Globus pallidus (tissue), 1 donor: ENCODE measurements around the gene NRDC.
A peak's percentile ranks its signal among the peaks of the same experiment; 100 is the strongest.

Source experiments
- DNase-seq: peaks from one replicate; pipeline ENCODE4 v3.0.0-alpha.2; 2015; ENCODE audit warnings: low spot score

Gene NRDC, protein sequence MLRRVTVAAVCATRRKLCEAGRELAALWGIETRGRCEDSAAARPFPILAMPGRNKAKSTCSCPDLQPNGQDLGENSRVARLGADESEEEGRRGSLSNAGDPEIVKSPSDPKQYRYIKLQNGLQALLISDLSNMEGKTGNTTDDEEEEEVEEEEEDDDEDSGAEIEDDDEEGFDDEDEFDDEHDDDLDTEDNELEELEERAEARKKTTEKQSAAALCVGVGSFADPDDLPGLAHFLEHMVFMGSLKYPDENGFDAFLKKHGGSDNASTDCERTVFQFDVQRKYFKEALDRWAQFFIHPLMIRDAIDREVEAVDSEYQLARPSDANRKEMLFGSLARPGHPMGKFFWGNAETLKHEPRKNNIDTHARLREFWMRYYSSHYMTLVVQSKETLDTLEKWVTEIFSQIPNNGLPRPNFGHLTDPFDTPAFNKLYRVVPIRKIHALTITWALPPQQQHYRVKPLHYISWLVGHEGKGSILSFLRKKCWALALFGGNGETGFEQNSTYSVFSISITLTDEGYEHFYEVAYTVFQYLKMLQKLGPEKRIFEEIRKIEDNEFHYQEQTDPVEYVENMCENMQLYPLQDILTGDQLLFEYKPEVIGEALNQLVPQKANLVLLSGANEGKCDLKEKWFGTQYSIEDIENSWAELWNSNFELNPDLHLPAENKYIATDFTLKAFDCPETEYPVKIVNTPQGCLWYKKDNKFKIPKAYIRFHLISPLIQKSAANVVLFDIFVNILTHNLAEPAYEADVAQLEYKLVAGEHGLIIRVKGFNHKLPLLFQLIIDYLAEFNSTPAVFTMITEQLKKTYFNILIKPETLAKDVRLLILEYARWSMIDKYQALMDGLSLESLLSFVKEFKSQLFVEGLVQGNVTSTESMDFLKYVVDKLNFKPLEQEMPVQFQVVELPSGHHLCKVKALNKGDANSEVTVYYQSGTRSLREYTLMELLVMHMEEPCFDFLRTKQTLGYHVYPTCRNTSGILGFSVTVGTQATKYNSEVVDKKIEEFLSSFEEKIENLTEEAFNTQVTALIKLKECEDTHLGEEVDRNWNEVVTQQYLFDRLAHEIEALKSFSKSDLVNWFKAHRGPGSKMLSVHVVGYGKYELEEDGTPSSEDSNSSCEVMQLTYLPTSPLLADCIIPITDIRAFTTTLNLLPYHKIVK

DNA sequence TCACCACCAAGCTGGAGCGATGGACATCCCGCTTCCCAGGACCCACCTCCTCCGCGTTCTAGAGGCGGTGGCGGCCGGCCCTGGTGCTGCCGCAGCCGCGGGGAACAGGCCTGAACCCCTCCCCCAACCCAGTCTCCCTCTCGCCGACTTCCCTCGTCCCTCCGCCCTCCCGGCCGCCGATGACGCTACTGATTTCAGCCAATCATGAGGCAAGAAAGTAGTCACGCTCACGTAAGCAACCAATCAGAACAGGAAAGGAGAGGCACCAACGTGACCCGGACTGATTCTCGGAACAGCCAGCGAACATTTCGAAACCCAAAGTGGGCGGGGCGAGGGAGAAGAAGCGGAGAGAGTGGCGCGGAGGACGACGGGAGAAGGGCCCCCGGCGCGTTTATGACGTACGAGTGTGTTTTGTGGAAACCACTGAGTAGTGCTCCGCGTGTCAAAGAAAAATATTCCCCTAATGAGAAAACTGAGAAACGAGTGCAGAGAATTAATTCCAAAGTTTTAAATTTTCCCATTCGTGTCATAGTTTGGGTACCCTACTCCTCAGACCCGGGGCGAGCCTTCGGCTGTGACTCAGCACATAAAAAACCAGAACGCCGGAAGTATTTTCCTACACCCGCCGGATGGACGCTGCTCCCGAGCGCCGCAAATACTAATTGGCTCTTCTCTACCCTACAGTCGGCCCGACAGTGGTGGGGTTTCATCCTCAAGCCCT lies at the start of gene NRDC:
NRDC (minus strand) TSS at position 112 of the 721 bp plus-strand sequence. CDS start 112 bp downstream, outside the sequence.
- DNase-seq = peak; percentile 100

DNA sequence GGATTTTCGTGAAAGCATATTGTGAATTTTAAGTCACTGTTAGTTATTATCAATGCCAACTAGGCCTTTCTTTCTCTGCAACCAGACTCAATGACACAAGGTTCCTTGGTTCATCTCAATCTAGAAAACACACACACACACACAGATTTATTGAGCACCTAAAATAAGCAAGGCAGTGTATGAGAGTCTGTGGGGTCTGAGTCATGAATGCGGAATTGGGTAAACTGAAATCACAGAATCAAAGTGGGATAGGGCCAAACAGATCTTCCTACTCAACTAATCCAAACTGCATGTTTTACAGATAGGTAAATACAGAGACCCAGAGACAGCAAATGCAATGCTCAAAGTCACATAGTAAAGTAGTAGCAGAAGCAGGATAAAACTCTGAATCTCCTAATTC lies 48.5 kb upstream of the NRDC start:
- no peak for DNase-seq

DNA sequence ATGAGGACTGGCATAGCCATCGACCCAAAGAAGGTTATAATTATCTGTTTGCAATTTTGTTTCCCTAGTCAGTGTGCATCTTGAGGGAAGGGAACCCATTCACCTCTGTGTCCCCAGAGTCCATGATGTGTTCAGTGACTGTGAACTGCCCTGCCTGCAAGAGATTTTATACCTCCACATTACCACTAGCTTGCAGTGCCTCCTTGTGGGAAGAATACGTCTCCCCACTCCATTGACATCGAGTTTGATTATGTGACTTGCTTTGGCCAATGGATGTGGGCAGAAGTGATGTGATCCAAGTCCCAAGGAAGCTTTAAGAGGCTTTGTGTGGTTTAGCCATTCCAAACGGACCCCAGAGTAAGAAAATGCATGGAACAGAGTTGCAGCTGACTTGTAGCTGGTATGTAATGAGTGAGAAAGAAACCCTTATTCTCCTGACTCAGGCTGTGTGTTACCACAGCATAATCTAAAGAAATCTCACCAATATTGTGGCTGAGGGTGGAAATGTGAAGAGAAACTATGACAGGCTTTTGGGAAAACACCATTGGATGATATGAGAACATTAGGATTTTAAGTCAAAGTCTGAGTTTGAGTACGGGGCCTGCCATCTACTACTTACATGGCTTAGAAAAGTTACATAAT lies 47.8 kb upstream of the NRDC start:
- peak; percentile 14 for DNase-seq

- no peak for DNase-seq
Measured at GRCh38 chr1:51924455-51924854, 45.9 kb upstream of the NRDC start.

- no peak for DNase-seq
Measured at GRCh38 chr1:51922040-51922439, 43.5 kb upstream of the NRDC start.

GRCh38 chr1:51920130-51920529 lies 41.6 kb upstream of the NRDC start:
- DNase-seq = no peak

DNA sequence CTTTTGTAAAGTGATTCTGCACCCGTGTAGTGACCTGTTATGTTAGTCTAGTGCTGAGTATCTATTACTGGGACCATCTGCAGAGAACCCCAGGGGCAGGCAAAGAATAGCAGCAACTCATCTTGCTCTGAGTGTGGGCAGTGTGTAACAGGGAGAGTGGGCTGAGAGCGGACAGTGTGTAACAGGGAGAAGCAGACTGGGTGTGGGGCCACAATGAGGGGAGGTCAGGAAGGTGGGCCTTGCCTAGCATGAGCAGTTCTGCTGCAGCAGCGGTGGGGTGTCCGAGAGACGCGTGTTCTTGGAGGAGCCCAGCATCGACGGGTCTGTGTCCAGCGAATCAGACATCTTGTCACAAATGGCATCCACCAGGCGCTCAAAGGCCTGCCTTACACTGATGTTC lies 41.2 kb upstream of the NRDC start:
- no peak for DNase-seq

- no peak for DNase-seq
Measured at GRCh38 chr1:51916587-51917405, 38.3 kb upstream of the NRDC start.

GRCh38 chr1:51915951-51916350 lies 37.4 kb upstream of the NRDC start:
- no peak for DNase-seq

DNA sequence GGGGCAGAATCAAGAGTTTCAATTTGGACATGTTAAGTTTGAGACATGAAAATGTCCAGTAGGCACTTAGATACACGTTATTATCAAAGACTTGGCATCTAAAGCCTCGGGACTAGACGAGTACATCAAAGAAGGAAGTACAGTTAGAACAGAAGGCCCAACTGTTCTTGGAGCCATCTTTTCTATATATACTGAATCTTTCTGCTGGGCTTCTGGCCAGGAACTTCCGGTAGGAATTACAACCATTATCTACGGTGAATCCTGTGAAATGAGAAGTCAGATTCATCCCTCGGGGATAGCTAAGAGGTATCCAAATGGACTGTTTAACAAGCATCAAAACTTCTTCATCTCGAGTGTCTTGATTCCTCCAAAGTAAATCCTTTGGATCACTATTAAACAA lies 34.4 kb upstream of the NRDC start:
- no peak for DNase-seq

DNA sequence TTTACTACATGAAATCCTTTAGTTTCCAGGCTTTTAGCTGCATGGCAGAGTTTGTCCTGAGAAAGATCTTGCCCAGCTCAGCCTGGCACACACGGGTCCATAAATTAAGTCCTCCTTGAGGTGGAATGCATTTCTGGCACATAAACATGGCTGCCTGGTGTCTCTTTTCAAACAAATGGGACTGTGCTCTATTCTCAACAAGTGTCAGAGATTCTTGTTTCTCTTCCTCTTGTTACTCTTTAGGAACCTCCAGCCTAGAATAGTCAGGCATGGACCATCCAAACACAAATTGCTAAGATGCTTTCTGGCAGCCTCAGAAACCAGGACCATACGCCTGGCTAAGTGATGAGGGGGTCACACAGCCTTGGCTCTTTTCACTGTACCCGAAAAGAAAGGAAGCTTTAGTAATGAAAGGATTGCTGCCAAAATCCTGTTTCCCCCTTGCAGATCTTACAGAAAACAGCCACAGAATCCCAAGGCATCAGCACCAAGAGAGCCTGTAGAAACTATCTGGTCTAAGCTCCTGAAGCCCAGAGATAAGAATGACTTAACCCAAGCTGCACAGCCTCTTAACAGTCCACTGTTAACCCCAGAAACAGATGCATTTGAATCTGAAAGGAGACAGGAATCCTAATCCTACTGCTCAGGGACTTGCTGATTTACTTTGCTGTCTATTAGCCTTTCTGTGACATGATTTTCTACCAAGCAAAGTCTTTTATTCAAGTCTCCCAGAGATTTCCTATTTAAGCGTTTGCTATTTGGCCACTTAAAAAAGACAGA lies 31.9 kb upstream of the NRDC start:
- no peak for DNase-seq

DNA sequence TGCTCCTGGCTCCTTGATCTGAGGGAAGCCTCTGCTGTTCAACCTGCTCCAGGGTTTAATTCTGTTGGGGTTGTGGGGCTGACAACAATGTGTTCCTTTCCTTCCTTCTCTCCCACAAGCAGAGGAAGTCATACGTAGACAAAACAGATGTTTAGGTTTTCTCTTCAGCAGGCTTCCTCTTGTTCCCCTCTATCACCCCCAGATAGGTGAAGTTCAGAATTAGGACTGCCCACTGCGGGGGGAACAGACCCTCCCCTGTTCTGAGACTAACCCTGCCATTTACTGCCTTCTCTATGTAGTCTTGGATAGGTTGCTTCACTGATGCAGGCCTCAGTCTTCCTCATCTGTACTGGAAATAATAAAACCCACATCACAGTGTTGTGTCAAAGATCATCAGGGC lies 30.0 kb upstream of the NRDC start:
- no peak for DNase-seq

DNA sequence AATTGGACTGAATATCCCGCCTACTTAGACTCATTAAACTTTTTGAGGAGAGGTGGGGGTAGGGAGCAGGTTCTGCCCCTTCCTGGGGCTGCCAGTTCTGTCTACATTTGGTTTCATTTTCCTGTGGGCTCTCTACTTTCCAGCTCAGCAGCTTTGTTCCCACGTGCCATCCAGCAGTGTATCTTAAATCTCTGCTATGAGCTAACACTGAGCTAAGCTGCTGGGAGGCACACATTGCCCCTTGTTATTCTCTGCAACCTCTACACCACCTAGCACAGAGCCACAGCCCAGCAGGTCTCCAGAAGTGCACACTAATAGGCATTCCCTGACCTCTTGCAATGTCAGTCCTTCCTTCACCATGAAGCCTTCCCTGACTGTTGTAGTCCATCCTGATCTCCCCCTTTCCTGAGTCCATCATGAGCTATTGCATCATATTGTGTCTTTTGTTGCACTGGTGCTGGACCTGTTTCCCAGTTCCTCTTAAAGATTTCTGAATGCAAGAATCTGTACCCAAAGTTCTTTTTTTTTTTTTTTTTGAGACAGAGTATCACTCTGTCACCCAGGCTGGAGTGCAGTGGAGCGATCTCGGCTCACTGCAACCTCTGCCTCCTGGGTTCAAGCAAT lies 28.7 kb upstream of the NRDC start:
- no peak for DNase-seq

DNA sequence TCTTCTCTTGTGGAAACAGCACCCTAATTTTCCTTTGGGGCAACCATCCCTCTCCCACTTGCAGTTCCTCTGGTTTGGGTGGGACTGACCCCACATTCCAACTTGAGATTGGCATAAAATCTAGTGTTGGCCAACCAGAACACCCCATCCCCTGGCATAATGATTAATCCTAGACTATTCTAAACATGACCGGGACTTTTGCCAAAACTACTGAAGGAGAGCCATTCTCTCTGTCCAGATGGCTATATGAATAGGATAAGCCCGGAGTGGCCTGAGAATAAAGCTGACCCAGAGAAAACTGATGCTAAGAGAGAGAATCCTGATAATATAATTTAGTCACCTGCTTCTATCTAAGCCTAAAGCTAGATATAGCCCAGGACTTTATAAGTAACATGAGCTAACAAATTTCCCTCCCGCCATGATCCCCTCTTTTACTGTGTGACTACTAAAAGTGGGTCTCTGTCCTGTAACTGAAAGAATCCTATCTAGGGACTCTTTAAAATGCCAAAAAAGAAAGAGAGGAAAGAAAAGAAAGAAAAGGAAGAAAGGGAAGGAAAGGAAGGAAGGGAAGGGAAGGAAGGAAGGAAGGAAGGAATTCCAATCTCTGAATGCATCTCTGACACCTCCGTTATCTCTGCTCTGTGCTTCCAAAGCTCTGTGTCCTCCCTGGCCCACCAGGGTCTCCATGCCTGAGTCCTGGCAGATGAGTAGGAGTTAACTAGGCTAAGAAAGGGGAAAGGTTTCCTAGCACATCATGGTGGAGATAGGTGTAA lies 28.0 kb upstream of the NRDC start:
- peak; percentile 78 for DNase-seq

- no peak for DNase-seq
Measured at GRCh38 chr1:51902456-51902855, 23.9 kb upstream of the NRDC start.

DNA sequence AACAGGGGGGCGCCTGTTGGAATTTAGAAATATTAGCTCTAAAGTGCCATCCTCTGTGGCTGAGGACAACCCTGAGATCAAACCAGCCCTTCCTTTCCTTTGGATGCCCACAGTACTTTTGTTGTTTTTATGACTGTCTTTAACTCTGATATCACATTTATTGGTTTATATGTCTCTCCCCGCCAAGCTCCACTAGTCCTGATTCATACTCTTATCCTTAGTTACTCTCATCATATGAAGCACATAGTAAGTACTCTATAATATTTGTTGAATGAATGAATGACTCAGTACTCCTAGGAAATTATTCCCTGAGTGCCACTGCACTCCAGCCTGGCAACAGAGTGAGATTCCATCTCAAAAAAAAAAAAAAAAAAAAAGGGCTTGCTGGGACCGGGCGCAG lies 22.6 kb upstream of the NRDC start:
- DNase-seq = no peak

- DNase-seq = no peak
Measured at GRCh38 chr1:51899022-51899421, 20.5 kb upstream of the NRDC start.

- no peak for DNase-seq
Measured at GRCh38 chr1:51898090-51898734, 19.7 kb upstream of the NRDC start.
